Stimulated activated CD4-positive, alpha-beta T cell treated with anti-CD3 and anti-CD28 coated beads, TNF-alpha, amount 100 ng/mL, for 48 hours (primary cell): ENCODE results near the gene ZBTB37.
A peak's percentile ranks its signal among the peaks of the same experiment; 100 is the strongest.
"Not testable (repeated sequence)": the region's sequence is repeated elsewhere in the genome, so short reads cannot be mapped to it uniquely, and the experiment has no call there.

ENCODE experiments used
- DNase-seq, 3 donors: peaks; one replicate each; pipeline ENCODE4 v3.0.0-alpha.2; 2020; ENCODE audit warnings: low read depth in 3 of 3

The ZBTB37 gene

GRCh38 chr1:173865468-173866164, 2.6 kb upstream of the ZBTB37 start:
- no peak for DNase-seq

DNA sequence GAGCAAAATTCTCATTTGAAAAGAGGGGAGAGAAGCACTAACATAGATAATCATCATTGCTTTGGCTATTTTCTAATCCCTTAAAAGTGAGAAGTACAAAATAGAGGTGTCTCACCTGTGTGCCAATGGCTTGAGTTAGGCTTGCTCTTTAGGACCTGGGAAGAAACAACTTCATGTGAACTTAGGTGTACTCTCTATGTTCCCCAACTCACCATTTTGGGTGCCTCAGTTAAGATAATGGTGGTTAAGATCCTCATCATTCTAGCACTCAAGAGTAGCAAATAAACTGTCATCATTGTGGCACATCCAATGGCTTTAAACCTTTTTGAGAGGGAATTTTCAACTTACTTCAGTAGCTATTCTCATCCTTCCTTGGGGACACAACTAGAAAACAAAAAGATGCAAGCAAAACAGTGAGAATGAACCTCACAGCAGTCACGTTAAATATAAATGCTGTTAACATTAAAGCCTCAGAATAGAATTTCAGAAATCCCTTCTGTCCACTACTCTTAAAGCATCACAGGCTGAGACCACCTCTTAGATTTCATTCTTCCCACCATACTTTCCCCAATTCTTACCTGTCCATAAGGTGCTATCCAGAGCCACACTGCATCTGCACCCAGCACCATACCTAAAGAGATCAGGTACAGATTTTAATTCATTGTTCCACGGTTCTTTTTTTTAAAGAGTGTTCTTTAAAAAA, 1.6 kb upstream of the ZBTB37 start:
- no peak for DNase-seq

- DNase-seq: peak in 2 of 3 donors; percentile 32 to 38
Measured at GRCh38 chr1:173867141-173867752, 933 bp upstream of the ZBTB37 start.

DNA sequence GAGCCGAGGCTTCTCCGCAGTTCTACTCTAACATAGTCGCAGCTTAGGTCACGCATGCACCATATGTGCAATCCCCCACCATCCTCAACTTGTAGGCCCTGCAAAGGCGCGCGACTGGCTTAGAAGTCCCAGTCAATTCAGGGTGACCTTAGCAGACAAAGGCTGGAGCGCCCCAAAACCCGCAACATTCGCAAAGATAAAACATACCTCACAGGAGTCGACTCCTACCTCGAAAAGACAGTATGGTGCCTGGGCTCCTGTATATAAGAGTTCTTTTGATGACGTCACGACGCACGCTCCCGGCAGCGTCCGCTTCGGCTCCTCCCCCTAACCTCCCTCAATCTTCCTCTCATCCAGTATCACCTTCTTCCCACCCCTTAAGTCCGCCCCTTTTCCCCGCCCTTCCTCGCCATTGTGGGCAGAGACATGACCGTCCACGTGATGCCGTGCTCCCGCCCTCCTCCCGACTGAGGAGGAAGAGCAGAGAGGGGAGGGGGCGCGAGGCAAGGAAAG, 371 bp upstream of the ZBTB37 start, which contains the start of gene GAS5:
Gene GAS5 (minus strand): TSS at position 237 of the 513 bp plus-strand sequence.
- peak; percentile 98 to 100 (median 100) for DNase-seq

DNA sequence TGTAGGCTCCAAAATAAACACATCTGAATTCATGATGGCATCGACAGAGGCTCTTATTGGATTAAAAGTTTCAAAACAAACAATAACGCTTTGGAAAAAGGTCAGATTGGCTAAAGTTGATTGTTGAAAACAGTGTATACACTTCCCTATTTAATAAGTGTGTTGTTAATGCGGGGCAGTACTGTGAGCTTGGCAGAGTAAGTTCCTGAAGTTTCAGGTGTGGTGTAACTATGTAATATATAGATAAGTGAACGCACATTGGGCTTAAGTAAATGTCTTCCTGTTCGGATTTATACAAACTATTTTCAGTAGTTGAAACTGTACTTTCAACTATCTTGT, 810 bp downstream of the ZBTB37 start:
- DNase-seq: no peak

GRCh38 chr1:173870252-173871075, 2.3 kb downstream of the ZBTB37 start:
- DNase-seq: no peak

DNA sequence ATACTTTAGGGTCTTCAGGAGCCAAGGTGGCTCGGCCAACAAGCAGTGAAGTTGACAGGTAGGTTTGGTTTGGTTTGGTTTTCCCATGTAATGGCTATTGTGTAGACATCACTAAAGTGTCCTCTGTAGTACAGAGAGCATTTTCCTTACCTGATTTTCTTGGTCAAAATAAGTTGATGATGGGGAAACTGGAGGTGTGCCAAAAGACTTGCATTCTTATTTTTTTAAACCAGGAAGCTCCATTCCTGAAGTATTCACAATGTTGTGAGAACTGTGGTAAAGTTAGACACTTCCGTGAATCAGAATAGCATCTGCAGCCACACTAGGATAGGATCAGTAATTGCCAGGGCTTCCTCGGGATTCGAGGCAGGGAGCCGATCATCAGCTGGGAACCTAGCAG, 2.9 kb downstream of the ZBTB37 start:
- DNase-seq: no peak

DNA sequence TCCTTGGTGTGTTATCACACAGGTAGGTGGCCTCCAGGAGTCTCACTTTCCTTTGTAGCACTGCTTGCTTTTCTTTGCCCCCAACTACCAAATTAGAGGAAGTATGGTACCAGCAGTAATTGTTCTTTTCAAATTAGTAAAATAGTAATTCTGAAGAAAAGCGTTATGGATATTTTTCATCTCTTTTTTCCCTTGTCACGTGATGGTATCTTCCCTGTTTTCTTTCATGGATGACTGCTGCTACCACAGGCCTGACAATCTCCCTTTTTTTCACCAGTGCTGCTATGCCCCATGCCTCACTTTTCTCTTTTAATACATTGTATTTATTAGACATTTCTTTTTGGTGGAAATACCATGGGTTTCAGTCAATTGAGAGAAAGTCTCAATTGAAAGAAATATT, 3.3 kb downstream of the ZBTB37 start:
- DNase-seq: no peak

GRCh38 chr1:173876732-173877131, 8.6 kb downstream of the ZBTB37 start:
- no peak for DNase-seq

- DNase-seq: no peak
Measured at GRCh38 chr1:173878251-173878650, 10.1 kb downstream of the ZBTB37 start.

DNA sequence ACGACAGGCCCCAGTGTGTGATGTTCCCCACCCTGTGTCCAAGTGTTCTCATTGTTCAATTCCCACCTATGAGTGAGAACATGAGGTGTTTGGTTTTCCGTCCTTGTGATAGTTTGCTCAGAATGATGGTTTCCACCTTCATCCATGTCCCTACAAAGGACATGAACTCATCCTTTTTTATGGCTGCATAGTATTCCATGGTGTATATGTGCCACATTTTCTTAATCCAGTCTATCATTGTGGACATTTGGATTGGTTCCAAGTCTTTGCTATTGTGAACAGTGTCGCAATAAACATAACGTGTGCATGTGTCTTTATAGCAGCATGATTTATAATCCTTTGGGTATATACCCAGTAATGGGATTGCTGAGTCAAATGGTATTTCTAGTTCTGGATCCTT, 12.9 kb downstream of the ZBTB37 start:
- not testable (repeated sequence) for DNase-seq

- DNase-seq: no peak
Measured at GRCh38 chr1:173884701-173885100, 16.5 kb downstream of the ZBTB37 start.

DNA sequence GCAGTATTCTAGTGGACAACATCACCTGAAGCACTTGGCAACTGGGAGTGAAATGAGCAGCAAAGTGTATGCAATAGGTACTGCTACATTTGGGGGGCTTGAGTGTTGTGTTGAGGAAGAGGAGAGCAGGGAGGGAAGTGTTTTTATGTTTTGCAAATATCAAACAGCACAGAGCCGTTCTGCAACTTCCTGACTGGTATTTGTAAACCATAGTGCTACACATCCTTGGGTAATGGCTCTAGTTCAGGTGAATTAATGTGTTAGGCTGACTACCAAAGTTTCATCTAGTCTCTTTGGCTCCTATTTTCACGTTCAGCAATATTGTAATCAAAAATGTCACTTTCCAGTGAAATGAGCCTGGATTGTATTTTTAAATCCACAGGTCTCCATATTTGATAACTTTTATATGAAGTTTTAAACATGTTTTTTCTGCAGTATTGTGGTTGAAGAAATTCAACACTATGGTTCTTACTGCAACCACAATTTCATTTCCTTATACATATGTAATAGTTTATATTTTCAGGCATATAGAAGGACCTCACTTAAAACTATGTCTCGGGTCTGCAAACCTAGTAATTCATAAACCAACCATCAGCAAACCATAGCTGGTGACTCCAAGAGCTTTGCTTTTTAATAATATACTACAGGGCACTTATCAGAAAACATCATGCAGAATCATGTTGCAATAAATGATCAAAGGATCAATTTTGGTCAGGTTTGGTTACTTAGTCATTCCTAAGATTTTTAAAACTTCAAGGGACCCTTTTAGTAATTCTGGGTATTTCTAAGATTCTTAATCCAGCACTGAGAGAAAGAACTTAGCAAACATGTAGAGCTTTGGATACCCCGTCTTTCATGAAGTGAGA, 18.8 kb downstream of the ZBTB37 start:
- no peak for DNase-seq

- no peak for DNase-seq
Measured at GRCh38 chr1:173887627-173888026, 19.4 kb downstream of the ZBTB37 start.

DNA sequence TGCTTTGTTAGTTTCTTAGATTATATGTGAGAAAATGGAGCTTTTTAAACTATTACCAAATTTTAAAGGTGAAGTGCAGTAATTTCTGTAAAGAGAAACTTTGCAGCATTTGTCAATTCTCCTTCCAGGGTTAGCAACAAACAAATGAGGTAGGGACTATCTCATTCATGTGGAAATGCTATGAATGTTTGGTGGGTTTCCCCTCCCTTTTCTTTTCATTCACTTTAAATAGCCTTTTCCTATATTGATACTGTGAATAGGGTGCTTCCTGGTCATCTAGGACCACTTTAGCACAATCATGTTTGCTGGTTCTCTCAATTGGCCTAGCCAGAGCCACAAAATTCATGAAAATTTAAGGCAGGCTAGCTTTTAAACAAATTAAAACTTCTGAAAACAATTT, 20.6 kb downstream of the ZBTB37 start:
- no peak for DNase-seq

DNA sequence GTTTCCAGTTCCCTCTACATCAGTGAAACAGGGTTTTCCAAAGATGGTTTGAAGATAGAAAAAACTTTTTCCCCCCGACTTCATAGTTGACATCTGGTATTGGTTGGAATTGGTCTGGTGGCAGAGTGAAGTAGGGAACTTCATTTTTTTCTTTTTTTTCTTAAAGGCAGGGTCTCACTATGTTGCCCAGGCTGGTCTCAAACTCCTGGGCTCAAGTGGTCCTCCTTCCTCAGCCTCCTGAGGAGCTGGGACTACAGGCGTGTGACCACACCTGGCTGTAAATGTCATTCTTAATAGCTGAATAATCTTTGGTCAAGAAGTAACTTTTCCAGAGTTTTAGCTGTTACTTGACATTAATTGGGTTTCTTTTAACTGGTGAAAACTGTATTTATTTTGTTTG, 21.7 kb downstream of the ZBTB37 start:
- DNase-seq: no peak

- no peak for DNase-seq
Measured at GRCh38 chr1:173893611-173894010, 25.4 kb downstream of the ZBTB37 start.

- no peak for DNase-seq
Measured at GRCh38 chr1:173894189-173894588, 26.0 kb downstream of the ZBTB37 start.

- no peak for DNase-seq
Measured at GRCh38 chr1:173900427-173900826, 32.2 kb downstream of the ZBTB37 start.

- DNase-seq: no peak
Measured at GRCh38 chr1:173900992-173901391, 32.8 kb downstream of the ZBTB37 start.
